GM18502 (cell line): ENCODE results near the gene PSTPIP2.

ENCODE experiments used
- ATAC-seq: cut with Tn5 transposase; IDR thresholded peaks from one replicate; pipeline ENCODE4 v1.9.1; 2021; ENCODE audit warnings: mild to moderate bottlenecking; ENCODE audit not compliant: unreplicated experiment, poor library complexity

Gene PSTPIP2

GRCh38 chr18:45951016-45951714 is 120.9 kb downstream of the PSTPIP2 start:
- ATAC-seq: no peak

DNA sequence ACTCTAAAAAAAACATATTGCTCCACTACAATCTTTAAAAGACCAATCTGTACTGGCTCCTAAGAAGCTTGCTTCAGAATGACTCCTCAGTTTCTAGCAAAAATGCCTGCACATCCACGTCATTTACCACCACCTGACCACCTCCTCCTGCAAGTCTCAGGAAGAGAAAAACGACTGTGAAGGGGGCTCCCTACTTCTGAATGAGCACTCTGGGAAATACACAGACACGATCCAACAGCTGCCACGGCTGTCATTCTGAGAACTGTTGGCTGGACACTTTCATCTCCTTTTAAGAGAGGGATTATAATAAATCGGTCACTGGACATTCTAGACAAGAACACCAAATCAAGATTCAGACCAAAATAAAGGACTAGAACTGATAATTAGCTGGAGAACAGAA is 126.4 kb downstream of the PSTPIP2 start:
- ATAC-seq: no peak

GRCh38 chr18:45940724-45941123 is 131.3 kb downstream of the PSTPIP2 start:
- no peak for ATAC-seq

DNA sequence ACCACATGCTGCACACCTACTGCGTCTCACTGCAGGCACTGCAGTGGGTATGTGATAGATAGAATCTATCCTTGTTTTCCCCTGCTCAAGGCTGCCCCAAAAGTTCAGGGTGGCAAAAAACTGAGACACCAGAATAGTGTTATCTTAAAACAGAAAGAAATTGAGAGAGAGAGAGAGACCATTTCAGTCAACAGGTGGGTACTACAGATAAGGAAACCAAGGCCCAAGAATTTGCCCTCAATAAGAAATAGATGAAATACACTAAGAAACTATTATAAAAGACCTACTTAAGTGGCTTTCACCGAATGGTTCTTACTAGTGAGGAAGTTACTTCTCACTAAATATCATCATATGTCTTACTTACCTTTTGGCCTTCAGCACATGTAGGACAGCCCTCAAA is 132.8 kb downstream of the PSTPIP2 start:
- ATAC-seq: no peak

DNA sequence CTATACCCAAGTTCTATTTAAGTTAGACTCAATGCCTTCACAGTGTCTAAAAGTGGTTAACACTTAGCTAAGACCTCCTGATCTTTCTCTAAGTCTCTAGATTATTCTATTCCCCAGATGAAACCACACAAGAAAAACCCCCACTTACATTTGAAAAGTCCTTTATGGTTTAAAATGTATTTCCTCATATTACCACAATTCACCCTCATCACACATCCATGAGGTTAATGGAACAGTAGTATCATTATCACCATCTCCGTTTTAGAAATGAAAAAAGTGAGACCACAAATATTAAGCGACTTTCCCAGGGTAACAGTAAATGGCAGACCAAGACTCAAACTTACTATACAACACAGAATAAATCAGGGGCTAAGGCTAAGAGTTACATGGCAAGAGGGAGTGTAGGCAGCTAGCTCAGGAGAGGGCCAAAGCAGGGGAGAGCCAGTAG is 133.5 kb downstream of the PSTPIP2 start:
- ATAC-seq: no peak

GRCh38 chr18:45935591-45936335 is 136.3 kb downstream of the PSTPIP2 start:
- ATAC-seq: no peak
